ENCODE measurements around the gene ALX3. TPM values are rescaled to one million over a fixed set of nuclear protein-coding genes. Genes with fewer than 3 reads are reported as not detected.

Gene ALX3
- total RNA-seq, 1 experiment from 2014 or later: 0.15 TPM

- Mint-ChIP-seq H3K27ac (no peak within 1 kb of the TSS), H3K27me3 (ENCODE audit: low read depth) (no peaks in the 10 kb centered on the region; the same call in 1 of the 2 replicates), H3K36me3 (no peaks in the 10 kb centered on the region), H3K4me1 (0 out of 2 replicates have a peak, but pooled peaks cover 4% of the 10 kb centered on the region), H3K9me3 (no peaks in the 10 kb centered on the region; the same call in 1 of the 2 replicates), H3K4me3 (no peak within 1 kb of the TSS)
- TF ChIP-seq ETV6 (CRISPR knock-in tag; IDR thresholded peaks at IDR 0.05) (no peak), TEAD4 (CRISPR knock-in tag; IDR thresholded peaks at IDR 0.05) (no peak), CREB1 (CRISPR knock-in tag; IDR thresholded peaks at IDR 0.05) (no peak), PRRX2 (CRISPR knock-in tag; IDR thresholded peaks at IDR 0.05) (no peak), USF2 (CRISPR knock-in tag; IDR thresholded peaks at IDR 0.05) (no peak), NR1H2 (CRISPR knock-in tag; IDR thresholded peaks at IDR 0.05) (no peak), CTCF (IDR thresholded peaks at IDR 0.05) (no peak), NFATC4 (CRISPR knock-in tag; IDR thresholded peaks at IDR 0.05) (no peak), RELA (CRISPR knock-in tag; IDR thresholded peaks at IDR 0.05; ENCODE audit: borderline replicate concordance) (no peak), NFE2L1 (CRISPR knock-in tag; IDR thresholded peaks at IDR 0.05) (no peak), NR3C1 (CRISPR knock-in tag; conservative IDR thresholded peaks at IDR 0.05; ENCODE audit: low read depth) (no peak), MYBL2 (CRISPR knock-in tag; IDR thresholded peaks at IDR 0.05) (no peak), FOXP1 (CRISPR knock-in tag; IDR thresholded peaks at IDR 0.05; ENCODE audit: borderline replicate concordance) (no peak), ZNF219 (CRISPR knock-in tag; IDR thresholded peaks at IDR 0.05; ENCODE audit: borderline replicate concordance) (no peak)
- POLR2A ChIA-PET: no interaction called here
- CTCF ChIA-PET: interaction anchor here (0.7 to 7.1 kb wide), 7 partner anchors 17 to 134 kb away, joined by 3 to 95 read pairs (median 4); partner anchors contain the start of gene STRIP1
- ATAC-seq (no peak), DNase-seq (ENCODE audit: low spot score) (no peak)
These were observed 41.7 kb upstream of the ALX3 start, which contains the start of gene UBL4B for GRCh38 chr1:110112143-110112542. TSS of gene UBL4B (plus strand) at chr1:110112443. CDS start at chr1:110112535, 92 bp downstream.

GRCh38 chr1:110111081-110111480 is 40.6 kb upstream of the ALX3 start:
- ChIA-PET POLR2A (no interaction called here), CTCF (no interaction called here)
- Mint-ChIP-seq H3K9me3 (no peaks in the 10 kb centered on the region), H3K36me3 (no peaks in the 10 kb centered on the region), H3K27ac (no peak overlapping the region), H3K4me3 (no peak overlapping the region), H3K27me3 (ENCODE audit: low read depth) (no peaks in the 10 kb centered on the region; the same call in 1 of the 2 replicates), H3K4me1 (no peaks in the 10 kb centered on the region)
- DNase-seq (ENCODE audit: low spot score): no peak
- ATAC-seq: no peak
- no peak for TF ChIP-seq IRF1 (CRISPR knock-in tag; IDR thresholded peaks at IDR 0.05)
- TF ChIP-seq SOX15 (CRISPR knock-in tag; IDR thresholded peaks at IDR 0.05): no peak
- TF ChIP-seq ZNF532 (CRISPR knock-in tag; IDR thresholded peaks at IDR 0.05; ENCODE audit: borderline replicate concordance): no peak
- no peak for TF ChIP-seq ZNF396 (CRISPR knock-in tag; IDR thresholded peaks at IDR 0.05; ENCODE audit: borderline replicate concordance)
- no peak for TF ChIP-seq NR3C1 (CRISPR knock-in tag; conservative IDR thresholded peaks at IDR 0.05; ENCODE audit: low read depth)
- no peak for TF ChIP-seq E2F5 (CRISPR knock-in tag; IDR thresholded peaks at IDR 0.05)
- no peak for TF ChIP-seq USF1 (CRISPR knock-in tag; IDR thresholded peaks at IDR 0.05)
- no peak for TF ChIP-seq HMGXB4 (CRISPR knock-in tag; IDR thresholded peaks at IDR 0.05)
- no peak for TF ChIP-seq CBFB (CRISPR knock-in tag; IDR thresholded peaks at IDR 0.05; ENCODE audit: low read depth)
- no peak for TF ChIP-seq JUN (CRISPR knock-in tag; IDR thresholded peaks at IDR 0.05)
- TF ChIP-seq ZNF423 (CRISPR knock-in tag; IDR thresholded peaks at IDR 0.05): no peak
- no peak for TF ChIP-seq TCF7 (CRISPR knock-in tag; IDR thresholded peaks at IDR 0.05; ENCODE audit: low read depth)

Measured in WTC11 (cell line).